Natural killer cell (primary cell): Measurements from ENCODE around the gene TMED5. TPM values are rescaled to one million over a fixed set of nuclear protein-coding genes. Genes with fewer than 3 reads are reported as not detected.

ENCODE experiments used
- ATAC-seq, 3 donors: fragments of 150-1000 bp in 2 of 3; fragments of 200-7000 bp in 1 of 3; cut with Tn5 transposase; 1 replicate in 1 of 3; 2 replicates in 2 of 3; pipeline ENCODE4 v1.10.0; 2021; ENCODE audit warnings: mild to moderate bottlenecking in 2 of 3, moderate library complexity in 2 of 3
- DNase-seq, 2 donors: peaks; one replicate each; pipeline versions ENCODE4 v3.0.0 to v3.0.0-alpha.2; 2013 to 2021; ENCODE audit warnings: mixed read lengths in 1 of 2
- H3K27ac ChIP-seq: one replicate; pipeline ENCODE4 v1.5.1; 2013; ENCODE audit warnings: mild to moderate bottlenecking, low read length
- H3K27me3 ChIP-seq: one replicate; pipeline ENCODE4 v1.6.1; 2013; ENCODE audit warnings: low read length; ENCODE audit not compliant: control insufficient read depth, insufficient read depth
- H3K36me3 ChIP-seq: one replicate; pipeline ENCODE4 v1.6.1; 2013; ENCODE audit warnings: low read length; ENCODE audit not compliant: control insufficient read depth, insufficient read depth
- H3K4me1 ChIP-seq: one replicate; pipeline ENCODE4 v1.6.1; 2013; ENCODE audit warnings: low read length; ENCODE audit not compliant: control insufficient read depth, insufficient read depth
- H3K4me3 ChIP-seq: one replicate; pipeline ENCODE4 v1.5.1; 2013; ENCODE audit warnings: low read length
- H3K9me3 ChIP-seq: one replicate; pipeline ENCODE4 v1.6.1; 2013; ENCODE audit warnings: low read length; ENCODE audit not compliant: control insufficient read depth, insufficient read depth
- H3K27ac Mint-ChIP-seq, 2 donors: one replicate each; pipeline ENCODE4 v1.8.0; 2022; ENCODE audit warnings: mild to moderate bottlenecking in 2 of 2, mixed read lengths in 2 of 2, moderate library complexity in 1 of 2
- H3K27me3 Mint-ChIP-seq, 2 donors: one replicate each; pipeline ENCODE4 v1.8.0; 2022; ENCODE audit warnings: low read depth in 2 of 2, mixed read lengths in 2 of 2
- H3K36me3 Mint-ChIP-seq: one replicate; pipeline ENCODE4 v1.8.0; 2022; ENCODE audit warnings: mixed read lengths
- H3K4me1 Mint-ChIP-seq, 2 donors: one replicate each; pipeline ENCODE4 v1.8.0; 2022; ENCODE audit warnings: mixed read lengths in 2 of 2
- H3K4me3 Mint-ChIP-seq: one replicate; pipeline ENCODE4 v1.8.0; 2022; ENCODE audit warnings: mild to moderate bottlenecking, moderate library complexity, mixed read lengths
- H3K9me3 Mint-ChIP-seq, 2 donors: one replicate each; pipeline ENCODE4 v1.8.0; 2022; ENCODE audit warnings: mixed read lengths in 2 of 2
- CTCF ChIP-seq: fragments of 200-600 bp; IDR thresholded peaks from one replicate; pipeline ENCODE4 v1.8.0; 2022; ENCODE audit warnings: antibody characterized with exemption
- WGBS: methylation state at CpG from one replicate; pipeline ENCODE4 v1.1.7; 2013; ENCODE audit warnings: missing lambda C conversion rate; ENCODE audit not compliant: insufficient coverage; 5-methylcytosine and 5-hydroxymethylcytosine counted together
- intact Hi-C: fragments of 100-400 bp; cut with micrococcal nuclease; formaldehyde crosslinking; loops from one replicate; pipeline ENCODE4 v1.14.2; 2022
- total RNA-seq, 4 donors: library from RNA; stranded (reverse); fragments of 120-200 nt in 1 of 4; gene quantifications; one replicate each; pipeline versions ENCODE4 v1.2.3 to v1.2.4, GENCODE V29; 2013 to 2022

TMED5 gene
- total RNA-seq, 3 donors from 2014 or later (not counting 1 experiment from before 2014, with no cell fraction given): 64.6 to 73.5 (median 67.0) TPM

GRCh38 chr1:93129507-93130099 is 50.6 kb downstream of the TMED5 start:
- no peak for TF ChIP-seq CTCF
- ATAC-seq (no peak), DNase-seq (no peak)
- H3K9me3 Mint-ChIP-seq: no peaks in the 10 kb centered on the region
- Histone ChIP-seq H3K9me3 (no peaks in the 10 kb centered on the region), H3K27me3 (no peaks in the 10 kb centered on the region), H3K36me3 (peaks cover 41% of the 10 kb centered on the region), H3K27ac (no peak overlapping the region), H3K4me1 (no peaks in the 10 kb centered on the region), H3K4me3 (no peak overlapping the region)
- H3K4me3 Mint-ChIP-seq: no peak overlapping the region
- peaks cover 8 to 11% of the 10 kb centered on the region in 2 donors for H3K4me1 Mint-ChIP-seq
- no peaks in the 10 kb centered on the region for H3K27me3 Mint-ChIP-seq
- no peaks in the 10 kb centered on the region for H3K36me3 Mint-ChIP-seq
- no peak overlapping the region for H3K27ac Mint-ChIP-seq
- intact Hi-C loops: no loop called here

- Histone ChIP-seq H3K36me3 (peaks cover 31% of the 10 kb centered on the region), H3K4me3 (no peak overlapping the region), H3K9me3 (no peaks in the 10 kb centered on the region), H3K27ac (no peak overlapping the region), H3K4me1 (no peaks in the 10 kb centered on the region), H3K27me3 (no peaks in the 10 kb centered on the region)
- Mint-ChIP-seq H3K27ac (peak overlapping the region; percentile 5 to 24), H3K4me3 (no peak overlapping the region), H3K9me3 (no peaks in the 10 kb centered on the region), H3K36me3 (no peaks in the 10 kb centered on the region), H3K27me3 (no peaks in the 10 kb centered on the region), H3K4me1 (peaks cover 8 to 18% of the 10 kb centered on the region in 2 donors)
- DNase-seq: no peak
- ATAC-seq: no peak
- TF ChIP-seq CTCF: no peak
- 64% methylated on average over 4 of the region's 4 CpGs for WGBS
- intact Hi-C loops: no loop called here
Observed at GRCh38 chr1:93124556-93125355, 55.5 kb downstream of the TMED5 start.

DNA sequence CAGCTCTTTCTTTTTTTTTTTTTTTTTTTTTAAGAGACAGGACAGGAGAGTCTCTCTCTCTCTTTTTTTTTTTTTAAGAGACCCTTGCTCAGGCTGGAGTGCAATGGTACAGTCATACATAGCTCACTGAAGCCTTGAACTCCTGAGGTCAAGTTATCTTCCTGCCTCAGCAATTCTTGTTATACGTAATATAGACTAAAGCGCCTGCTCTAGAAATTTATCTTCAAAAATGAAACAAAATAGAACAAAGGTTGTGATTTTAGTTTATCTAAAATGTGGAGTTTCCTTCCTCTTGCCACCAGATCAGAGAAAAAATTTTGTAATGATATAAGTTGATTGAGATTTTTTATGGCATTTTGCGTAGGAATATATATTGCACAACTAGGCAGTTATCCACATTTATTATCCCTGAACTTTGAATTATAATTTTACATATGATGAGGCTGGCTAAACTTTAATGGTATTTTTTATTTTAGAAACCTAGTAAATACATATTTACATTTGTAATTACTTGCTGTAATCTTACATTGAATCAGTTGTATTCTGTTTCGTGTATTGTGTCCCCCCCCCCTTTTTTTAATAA is 56.9 kb downstream of the TMED5 start:
- Histone ChIP-seq H3K4me3 (no peak overlapping the region), H3K4me1 (no peaks in the 10 kb centered on the region), H3K36me3 (peaks cover 36% of the 10 kb centered on the region), H3K27ac (no peak overlapping the region), H3K9me3 (no peaks in the 10 kb centered on the region), H3K27me3 (no peaks in the 10 kb centered on the region)
- DNase-seq (no peak), ATAC-seq (no peak)
- no CpG with 5 or more reads among the region's 4 CpGs for WGBS
- intact Hi-C loops: no loop called here
- Mint-ChIP-seq H3K27ac (no peak overlapping the region), H3K4me1 (peaks cover 8 to 18% of the 10 kb centered on the region in 2 donors), H3K36me3 (no peaks in the 10 kb centered on the region), H3K27me3 (no peaks in the 10 kb centered on the region), H3K9me3 (no peaks in the 10 kb centered on the region), H3K4me3 (no peak overlapping the region)
- TF ChIP-seq CTCF: no peak
